ENCODE results near the gene ICA1.

The ICA1 gene

GRCh38 chr7:8185926-8186683, 75.9 kb downstream of the ICA1 start:
- H3K36me3 ChIP-seq (ENCODE audit: insufficient read depth, low read length) = no peaks in the 10 kb centered on the region
- no peak overlapping the region for H3K4me3 ChIP-seq (ENCODE audit: low read length)
- H3K4me2 ChIP-seq (ENCODE audit: low read length) = no peak overlapping the region
- no peak overlapping the region for H3K9ac ChIP-seq (ENCODE audit: low read depth, low read length)
- no peaks in the 10 kb centered on the region for H3K9me3 ChIP-seq (replicated peaks; ENCODE audit: low read length)
- no peaks in the 10 kb centered on the region for H3K27me3 ChIP-seq (ENCODE audit: control insufficient read depth, insufficient read depth, low read length)
- H3K4me1 ChIP-seq (ENCODE audit: control insufficient read depth, insufficient read depth, low read length) = no peaks in the 10 kb centered on the region

- Histone ChIP-seq H3K4me3 (ENCODE audit: low read length) (no peak overlapping the region), H3K4me1 (ENCODE audit: control insufficient read depth, insufficient read depth, low read length) (no peaks in the 10 kb centered on the region), H3K36me3 (ENCODE audit: insufficient read depth, low read length) (no peaks in the 10 kb centered on the region)
Observed at GRCh38 chr7:8184221-8184620, 77.7 kb downstream of the ICA1 start.

GRCh38 chr7:8179486-8179885, 82.5 kb downstream of the ICA1 start:
- no peaks in the 10 kb centered on the region for H3K9me3 ChIP-seq (replicated peaks; ENCODE audit: low read length)
- H3K4me2 ChIP-seq (ENCODE audit: low read length) = no peak overlapping the region
- no peaks in the 10 kb centered on the region for H3K36me3 ChIP-seq (ENCODE audit: insufficient read depth, low read length)
- no peak overlapping the region for H3K4me3 ChIP-seq (ENCODE audit: low read length)
- H3K9ac ChIP-seq (ENCODE audit: low read depth, low read length) = no peak overlapping the region
- H3K27me3 ChIP-seq (ENCODE audit: control insufficient read depth, insufficient read depth, low read length) = no peaks in the 10 kb centered on the region
- no peaks in the 10 kb centered on the region for H3K4me1 ChIP-seq (ENCODE audit: control insufficient read depth, insufficient read depth, low read length)

More at GRCh38 chr7:8184221-8184620, 77.7 kb downstream of the ICA1 start:
- no peaks in the 10 kb centered on the region for H3K27me3 ChIP-seq (ENCODE audit: control insufficient read depth, insufficient read depth, low read length)
- H3K9ac ChIP-seq (ENCODE audit: low read depth, low read length) = no peak overlapping the region
- no peaks in the 10 kb centered on the region for H3K9me3 ChIP-seq (replicated peaks; ENCODE audit: low read length)
- H3K4me2 ChIP-seq (ENCODE audit: low read length) = no peak overlapping the region

- no peak overlapping the region for H3K9ac ChIP-seq (ENCODE audit: low read depth, low read length)
- no peak overlapping the region for H3K4me2 ChIP-seq (ENCODE audit: low read length)
- H3K4me1 ChIP-seq (ENCODE audit: control insufficient read depth, insufficient read depth, low read length) = no peaks in the 10 kb centered on the region
- H3K9me3 ChIP-seq (replicated peaks; ENCODE audit: low read length) = no peaks in the 10 kb centered on the region
- no peaks in the 10 kb centered on the region for H3K27me3 ChIP-seq (ENCODE audit: control insufficient read depth, insufficient read depth, low read length)
- no peak overlapping the region for H3K4me3 ChIP-seq (ENCODE audit: low read length)
- H3K36me3 ChIP-seq (ENCODE audit: insufficient read depth, low read length) = no peaks in the 10 kb centered on the region
Observed at GRCh38 chr7:8178353-8178752, 83.6 kb downstream of the ICA1 start.

GRCh38 chr7:8177109-8177933, 84.6 kb downstream of the ICA1 start:
- H3K4me3 ChIP-seq (ENCODE audit: low read length) = no peak overlapping the region
- no peak overlapping the region for H3K4me2 ChIP-seq (ENCODE audit: low read length)
- H3K27me3 ChIP-seq (ENCODE audit: control insufficient read depth, insufficient read depth, low read length) = no peaks in the 10 kb centered on the region
- no peaks in the 10 kb centered on the region for H3K4me1 ChIP-seq (ENCODE audit: control insufficient read depth, insufficient read depth, low read length)
- no peaks in the 10 kb centered on the region for H3K9me3 ChIP-seq (replicated peaks; ENCODE audit: low read length)
- no peak overlapping the region for H3K9ac ChIP-seq (ENCODE audit: low read depth, low read length)
- no peaks in the 10 kb centered on the region for H3K36me3 ChIP-seq (ENCODE audit: insufficient read depth, low read length)

- Histone ChIP-seq H3K36me3 (ENCODE audit: insufficient read depth, low read length) (no peaks in the 10 kb centered on the region), H3K9me3 (replicated peaks; ENCODE audit: low read length) (no peaks in the 10 kb centered on the region), H3K27me3 (ENCODE audit: control insufficient read depth, insufficient read depth, low read length) (no peaks in the 10 kb centered on the region), H3K4me2 (ENCODE audit: low read length) (no peak overlapping the region), H3K9ac (ENCODE audit: low read depth, low read length) (no peak overlapping the region), H3K4me1 (ENCODE audit: control insufficient read depth, insufficient read depth, low read length) (no peaks in the 10 kb centered on the region), H3K4me3 (ENCODE audit: low read length) (no peak overlapping the region)
Observed at GRCh38 chr7:8176370-8177081, 85.4 kb downstream of the ICA1 start.

- H3K4me2 ChIP-seq (ENCODE audit: low read length) = no peak overlapping the region
- no peaks in the 10 kb centered on the region for H3K4me1 ChIP-seq (ENCODE audit: control insufficient read depth, insufficient read depth, low read length)
- H3K9ac ChIP-seq (ENCODE audit: low read depth, low read length) = no peak overlapping the region
- H3K4me3 ChIP-seq (ENCODE audit: low read length) = no peak overlapping the region
- H3K36me3 ChIP-seq (ENCODE audit: insufficient read depth, low read length) = no peaks in the 10 kb centered on the region
- no peaks in the 10 kb centered on the region for H3K27me3 ChIP-seq (ENCODE audit: control insufficient read depth, insufficient read depth, low read length)
- H3K9me3 ChIP-seq (replicated peaks; ENCODE audit: low read length) = no peaks in the 10 kb centered on the region
Observed at GRCh38 chr7:8175929-8176369, 86.0 kb downstream of the ICA1 start.

GRCh38 chr7:8172372-8173354, 89.3 kb downstream of the ICA1 start:
- no peaks in the 10 kb centered on the region for H3K4me1 ChIP-seq (ENCODE audit: control insufficient read depth, insufficient read depth, low read length)
- H3K4me3 ChIP-seq (ENCODE audit: low read length) = no peak overlapping the region
- no peaks in the 10 kb centered on the region for H3K9me3 ChIP-seq (replicated peaks; ENCODE audit: low read length)
- H3K4me2 ChIP-seq (ENCODE audit: low read length) = no peak overlapping the region
- H3K36me3 ChIP-seq (ENCODE audit: insufficient read depth, low read length) = no peaks in the 10 kb centered on the region
- H3K9ac ChIP-seq (ENCODE audit: low read depth, low read length) = no peak overlapping the region
- H3K27me3 ChIP-seq (ENCODE audit: control insufficient read depth, insufficient read depth, low read length) = no peaks in the 10 kb centered on the region

- Histone ChIP-seq H3K9me3 (replicated peaks; ENCODE audit: low read length) (no peaks in the 10 kb centered on the region), H3K4me3 (ENCODE audit: low read length) (no peak overlapping the region), H3K9ac (ENCODE audit: low read depth, low read length) (no peak overlapping the region)
Observed at GRCh38 chr7:8169171-8169570, 92.8 kb downstream of the ICA1 start.

GRCh38 chr7:8168336-8168735, 93.6 kb downstream of the ICA1 start:
- Histone ChIP-seq H3K36me3 (ENCODE audit: insufficient read depth, low read length) (no peaks in the 10 kb centered on the region), H3K4me2 (ENCODE audit: low read length) (no peak overlapping the region), H3K4me1 (ENCODE audit: control insufficient read depth, insufficient read depth, low read length) (no peaks in the 10 kb centered on the region), H3K9me3 (replicated peaks; ENCODE audit: low read length) (no peaks in the 10 kb centered on the region), H3K4me3 (ENCODE audit: low read length) (no peak overlapping the region), H3K27me3 (ENCODE audit: control insufficient read depth, insufficient read depth, low read length) (no peaks in the 10 kb centered on the region), H3K9ac (ENCODE audit: low read depth, low read length) (no peak overlapping the region)

More at GRCh38 chr7:8169171-8169570, 92.8 kb downstream of the ICA1 start:
- no peaks in the 10 kb centered on the region for H3K4me1 ChIP-seq (ENCODE audit: control insufficient read depth, insufficient read depth, low read length)
- H3K4me2 ChIP-seq (ENCODE audit: low read length) = no peak overlapping the region
- no peaks in the 10 kb centered on the region for H3K36me3 ChIP-seq (ENCODE audit: insufficient read depth, low read length)
- H3K27me3 ChIP-seq (ENCODE audit: control insufficient read depth, insufficient read depth, low read length) = no peaks in the 10 kb centered on the region
